ENCODE results near the gene TLNRD1. TPM values are rescaled to one million over a fixed set of nuclear protein-coding genes. Genes with fewer than 3 reads are reported as not detected.

The TLNRD1 gene
- total RNA-seq, 1 experiment from 2014 or later, result 22.5 TPM

DNA sequence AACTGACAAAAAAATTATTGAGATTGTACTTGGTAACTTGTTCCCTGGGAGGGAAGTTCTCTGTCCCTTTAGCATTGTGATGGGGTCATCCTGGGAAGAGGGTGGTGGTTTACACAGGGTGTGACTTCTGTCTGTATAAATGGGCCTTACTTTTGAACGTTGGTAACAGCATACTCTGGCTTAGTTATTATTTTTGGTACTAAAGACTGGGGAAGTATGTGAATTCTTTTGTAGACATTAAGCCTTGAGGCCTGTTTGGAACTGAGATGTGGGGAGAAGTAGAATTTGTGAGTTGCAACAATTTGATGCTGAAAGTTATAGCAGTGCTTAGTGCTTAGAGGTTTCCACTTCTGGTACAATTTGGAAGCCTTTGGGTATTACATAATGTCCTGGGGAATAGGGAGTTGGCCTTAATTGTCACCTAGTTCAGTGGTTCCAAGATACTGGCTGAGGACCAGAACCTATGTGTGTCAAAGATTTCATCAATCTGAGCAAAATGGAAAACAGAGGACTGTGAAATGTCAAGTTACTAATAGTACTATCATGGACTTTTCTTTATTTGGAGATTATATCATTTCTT, 15.9 kb downstream of the TLNRD1 start:
- no peak for ATAC-seq
- no TSS peak for BruUV-seq (replicated peaks)
- Histone ChIP-seq H3K4me2 (ENCODE audit: low read length) (no peak overlapping the region), H3K36me3 (ENCODE audit: control insufficient read depth in 1 of 2, insufficient read depth in 2 of 2, low read length in 2 of 2) (no peaks in the 10 kb centered on the region), H3K9me3 (ENCODE audit: control insufficient read depth in 1 of 2, insufficient read depth in 1 of 2, low read depth in 1 of 2, low read length in 2 of 2) (no peaks in the 10 kb centered on the region), H3K9ac (ENCODE audit: low read length) (no peak overlapping the region), H3K27me3 (ENCODE audit: insufficient read depth, low read length) (no peaks in the 10 kb centered on the region), H3K79me2 (ENCODE audit: insufficient read depth, low read length) (no peaks in the 10 kb centered on the region), H3K4me1 (ENCODE audit: control insufficient read depth in 1 of 2, insufficient read depth in 2 of 2, low read length in 2 of 2) (peaks cover 0 to 4% of the 10 kb centered on the region in 2 experiments; a peak in 1 of 4 replicates), H3K4me3 (replicated peaks in 1 of 2; ENCODE audit: low read depth in 1 of 2, low read length in 2 of 2) (no peak overlapping the region), H3K9me2 (ENCODE audit: insufficient read depth) (no peaks in the 10 kb centered on the region), H2AFZ (ENCODE audit: low read depth, low read length, poor library complexity, severe bottlenecking) (no peak overlapping the region), H4K20me1 (ENCODE audit: insufficient read depth) (no peaks in the 10 kb centered on the region), H3K27ac (ENCODE audit: low read depth, low read length) (no peak overlapping the region)
- TF ChIP-seq FOSL1 (IDR thresholded peaks at IDR 0.05; ENCODE audit: low read depth), result no peak
- TF ChIP-seq ELF1 (IDR thresholded peaks at IDR 0.05; ENCODE audit: borderline replicate concordance, low read depth), result no peak
- TF ChIP-seq ZNF274 (IDR thresholded peaks at IDR 0.05; ENCODE audit: low read depth, low read length), result no peak
- ChIA-PET POLR2A (no interaction called here), RAD21 (ENCODE audit: low non-redundant PET in 1 of 2, low total read pairs in 2 of 2, uncharacterized antibody in 2 of 2, unreplicated experiment in 2 of 2) (no interaction called here), CTCF (no interaction called here)
- DNase-seq (ENCODE audit: low read depth, low spot score), result no peak
- intact Hi-C loops (cut with micrococcal nuclease), result no loop called here

DNA sequence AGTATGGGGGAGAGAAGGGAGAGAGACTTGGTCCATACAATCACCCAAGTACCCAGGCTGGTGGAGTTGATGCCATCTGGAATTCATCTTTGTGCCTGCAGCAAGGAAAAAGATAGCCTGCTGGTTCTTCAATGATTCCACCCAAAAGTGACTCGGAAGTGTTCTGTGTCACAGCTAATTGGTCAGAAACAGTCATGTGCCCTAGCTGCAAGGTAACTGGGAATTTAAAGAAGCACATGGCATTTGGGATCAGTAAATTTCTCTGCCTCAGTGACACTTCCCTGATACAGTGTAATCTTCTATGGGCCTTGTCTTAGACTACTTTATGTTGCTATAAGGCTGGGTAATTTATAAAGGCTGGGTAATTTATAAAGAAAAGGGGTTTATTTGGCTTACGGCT, 17.5 kb downstream of the TLNRD1 start:
- H3K36me3 ChIP-seq (ENCODE audit: control insufficient read depth in 1 of 2, insufficient read depth in 2 of 2, low read length in 2 of 2), result no peaks in the 10 kb centered on the region
- TF ChIP-seq JUND (IDR thresholded peaks at IDR 0.05) (no peak), ZBTB33 (IDR thresholded peaks at IDR 0.05; ENCODE audit: extremely low read depth, insufficient replicate concordance, low read length) (no peak), FOSL1 (IDR thresholded peaks at IDR 0.05; ENCODE audit: low read depth) (no peak), SIN3A (IDR thresholded peaks at IDR 0.05; ENCODE audit: low read depth) (no peak), YY1 (IDR thresholded peaks at IDR 0.05; ENCODE audit: extremely low read depth, insufficient replicate concordance, low read depth, low read length) (no peak), CEBPB (IDR thresholded peaks at IDR 0.05; ENCODE audit: low read depth) (no peak), POLR2AphosphoS5 (IDR thresholded peaks at IDR 0.05; ENCODE audit: low read depth, low read length) (no peak), ATF3 (IDR thresholded peaks at IDR 0.05) (no peak), SP1 (IDR thresholded peaks at IDR 0.05; ENCODE audit: low read depth) (no peak), TCF7L2 (IDR thresholded peaks at IDR 0.05; ENCODE audit: borderline replicate concordance, extremely low read depth, insufficient read depth, insufficient read length) (no peak), POLR2A (IDR thresholded peaks at IDR 0.05; ENCODE audit: borderline replicate concordance, extremely low read depth, insufficient read depth, insufficient read length) (no peak), EGR1 (IDR thresholded peaks at IDR 0.05; ENCODE audit: low read depth) (no peak), EZH2 (IDR thresholded peaks at IDR 0.05) (no peak), MAX (IDR thresholded peaks at IDR 0.05) (no peak), EZH2phosphoT487 (IDR thresholded peaks at IDR 0.05; ENCODE audit: borderline replicate concordance) (no peak)
- TF ChIP-seq, protein P1, sequence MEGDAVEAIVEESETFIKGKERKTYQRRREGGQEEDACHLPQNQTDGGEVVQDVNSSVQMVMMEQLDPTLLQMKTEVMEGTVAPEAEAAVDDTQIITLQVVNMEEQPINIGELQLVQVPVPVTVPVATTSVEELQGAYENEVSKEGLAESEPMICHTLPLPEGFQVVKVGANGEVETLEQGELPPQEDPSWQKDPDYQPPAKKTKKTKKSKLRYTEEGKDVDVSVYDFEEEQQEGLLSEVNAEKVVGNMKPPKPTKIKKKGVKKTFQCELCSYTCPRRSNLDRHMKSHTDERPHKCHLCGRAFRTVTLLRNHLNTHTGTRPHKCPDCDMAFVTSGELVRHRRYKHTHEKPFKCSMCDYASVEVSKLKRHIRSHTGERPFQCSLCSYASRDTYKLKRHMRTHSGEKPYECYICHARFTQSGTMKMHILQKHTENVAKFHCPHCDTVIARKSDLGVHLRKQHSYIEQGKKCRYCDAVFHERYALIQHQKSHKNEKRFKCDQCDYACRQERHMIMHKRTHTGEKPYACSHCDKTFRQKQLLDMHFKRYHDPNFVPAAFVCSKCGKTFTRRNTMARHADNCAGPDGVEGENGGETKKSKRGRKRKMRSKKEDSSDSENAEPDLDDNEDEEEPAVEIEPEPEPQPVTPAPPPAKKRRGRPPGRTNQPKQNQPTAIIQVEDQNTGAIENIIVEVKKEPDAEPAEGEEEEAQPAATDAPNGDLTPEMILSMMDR (IDR thresholded peaks at IDR 0.05 in 2 of 3, conservative IDR thresholded peaks at IDR 0.05 in 1 of 3; ENCODE audit: borderline replicate concordance in 1 of 3, insufficient read depth in 1 of 3, low read depth in 2 of 3, low read length in 2 of 3), result no peak

More for the DNA sequence above, 17.5 kb downstream of the TLNRD1 start:
- Histone ChIP-seq H4K20me1 (ENCODE audit: insufficient read depth) (no peaks in the 10 kb centered on the region), H3K9ac (ENCODE audit: low read length) (no peak overlapping the region), H3K27ac (ENCODE audit: low read depth, low read length) (no peak overlapping the region), H3K4me2 (ENCODE audit: low read length) (no peak overlapping the region), H3K79me2 (ENCODE audit: insufficient read depth, low read length) (no peaks in the 10 kb centered on the region), H3K27me3 (ENCODE audit: insufficient read depth, low read length) (no peaks in the 10 kb centered on the region), H3K9me2 (ENCODE audit: insufficient read depth) (0 out of 2 replicates have a peak, but pooled peaks cover 2% of the 10 kb centered on the region), H3K4me3 (replicated peaks in 1 of 2; ENCODE audit: low read depth in 1 of 2, low read length in 2 of 2) (no peak overlapping the region), H3K4me1 (ENCODE audit: control insufficient read depth in 1 of 2, insufficient read depth in 2 of 2, low read length in 2 of 2) (peaks cover 0 to 4% of the 10 kb centered on the region in 2 experiments; a peak in 1 of 4 replicates), H3K9me3 (ENCODE audit: control insufficient read depth in 1 of 2, insufficient read depth in 1 of 2, low read depth in 1 of 2, low read length in 2 of 2) (no peaks in the 10 kb centered on the region), H2AFZ (ENCODE audit: low read depth, low read length, poor library complexity, severe bottlenecking) (no peak overlapping the region)
- intact Hi-C loops (cut with micrococcal nuclease), result no loop called here
- ChIA-PET POLR2A (no interaction called here), RAD21 (ENCODE audit: low non-redundant PET in 1 of 2, low total read pairs in 2 of 2, uncharacterized antibody in 2 of 2, unreplicated experiment in 2 of 2) (no interaction called here), CTCF (no interaction called here)
- ATAC-seq, result no peak
- BruUV-seq (replicated peaks), result no TSS peak
- DNase-seq (ENCODE audit: low read depth, low spot score), result no peak

All from HCT116 (cell line).